GM13976 (cell line): ENCODE data around the gene TMED3.

Experiments used
- DNase-seq: peaks from one replicate; pipeline ENCODE4 v3.0.0; 2012; ENCODE audit warnings: low spot score
- CTCF ChIP-seq: IDR thresholded peaks from 2 replicates; pipeline ENCODE4 v1.5.1; 2012; ENCODE audit warnings: borderline replicate concordance, mild to moderate bottlenecking; ENCODE audit not compliant: insufficient read depth; ENCODE audit errors: extremely low read depth, missing control alignments, control extremely low read depth
- in situ Hi-C: fragments of 300-500 bp; cut with MboI; formaldehyde crosslinking; loops from one replicate; pipeline ENCODE4 v1.12.0; 2022; ENCODE audit warnings: low sequenced_read_pairs, mixed read lengths, inconsistent platforms; ENCODE audit not compliant: unreplicated experiment

The TMED3 gene

DNA sequence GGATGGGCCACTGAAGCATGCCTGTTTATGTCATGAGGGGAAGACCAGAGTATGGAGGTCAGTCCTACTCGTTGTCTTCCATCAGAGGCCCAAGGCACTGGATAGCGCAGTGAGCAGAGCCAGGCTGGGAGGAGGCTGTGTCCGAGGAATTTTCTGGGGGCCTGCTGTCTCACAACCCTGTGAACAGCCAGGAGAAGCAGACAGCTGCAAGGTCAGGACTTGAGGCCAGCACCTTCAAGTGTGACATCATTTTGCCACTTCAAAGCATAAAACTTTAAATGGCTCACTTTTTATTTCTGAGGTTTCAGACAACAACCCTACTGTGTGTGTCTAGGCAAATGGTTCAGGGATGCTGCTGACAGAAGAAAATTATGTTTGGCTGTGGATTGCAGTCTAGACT lies 47.2 kb downstream of the TMED3 start:
- TF ChIP-seq CTCF: no peak
- in situ Hi-C loops: no loop called here
- DNase-seq: no peak

GRCh38 chr15:79364571-79365240 lies 53.8 kb downstream of the TMED3 start:
- no peak for TF ChIP-seq CTCF
- in situ Hi-C loops: no loop called here
- DNase-seq: no peak

GRCh38 chr15:79365765-79366164 lies 54.9 kb downstream of the TMED3 start:
- in situ Hi-C loops: no loop called here

DNA sequence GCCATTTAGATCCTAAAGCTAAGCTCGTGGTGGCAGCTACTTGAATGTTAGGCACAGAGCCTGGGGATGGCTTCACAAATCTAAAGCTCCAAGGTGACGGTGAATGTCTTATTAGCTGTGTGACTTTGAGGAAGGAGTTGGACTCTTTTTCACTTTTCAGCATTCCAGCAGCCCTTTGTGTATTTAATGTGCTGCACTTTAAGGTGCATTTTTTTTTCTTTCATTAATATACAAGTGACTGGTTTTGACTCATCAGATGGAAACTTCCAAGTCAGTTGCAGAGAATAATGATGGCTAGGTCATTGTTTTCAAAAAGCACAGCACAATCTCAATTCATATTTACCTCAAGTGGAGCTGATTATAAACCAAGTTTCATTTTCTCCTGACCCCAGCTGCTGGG lies 55.8 kb downstream of the TMED3 start:
- in situ Hi-C loops: no loop called here
- no peak for TF ChIP-seq CTCF
- no peak for DNase-seq

More at GRCh38 chr15:79365765-79366164, 54.9 kb downstream of the TMED3 start:
- DNase-seq: no peak
- no peak for TF ChIP-seq CTCF

DNA sequence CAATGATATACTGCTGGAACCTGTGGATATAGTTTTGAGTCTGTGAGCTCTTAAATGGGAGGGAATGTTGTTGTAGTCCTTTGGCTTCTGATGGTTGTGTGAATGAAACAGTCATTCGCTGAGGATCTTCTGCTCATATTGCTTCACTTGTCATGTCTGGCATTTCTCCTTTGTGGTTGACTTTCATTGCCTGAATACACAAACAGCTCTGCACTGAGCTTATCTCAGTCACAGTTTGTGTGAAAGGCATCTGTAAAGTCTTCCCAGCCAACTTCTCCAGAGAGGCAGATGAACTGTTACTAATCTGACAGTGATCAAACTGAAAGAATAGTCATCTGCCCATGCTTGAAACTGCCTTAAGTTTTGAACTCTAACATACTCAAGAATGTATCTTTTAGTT lies 59.8 kb downstream of the TMED3 start:
- no peak for DNase-seq
- TF ChIP-seq CTCF: no peak
- in situ Hi-C loops: no loop called here

DNA sequence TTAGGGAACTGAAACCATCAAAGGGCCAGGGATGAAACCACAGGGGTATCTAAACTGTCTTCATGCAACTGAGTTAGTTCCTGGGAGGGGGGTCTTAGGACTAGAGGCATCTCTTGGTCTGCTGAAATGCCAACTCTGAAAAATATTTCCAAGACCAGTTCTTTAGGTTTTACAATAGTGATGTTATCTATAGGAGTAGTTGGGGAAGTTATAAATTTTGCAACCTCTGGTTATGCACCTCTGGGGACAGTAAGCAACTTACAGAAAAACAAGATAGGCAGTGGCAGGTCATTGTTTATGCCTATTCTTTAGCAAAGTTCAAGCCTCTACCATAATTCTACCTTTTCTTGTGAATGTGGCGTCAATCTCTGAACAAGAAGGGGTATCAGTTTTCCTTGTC lies 60.7 kb downstream of the TMED3 start:
- no peak for DNase-seq
- TF ChIP-seq CTCF: no peak
- in situ Hi-C loops: no loop called here
